Activated CD4-positive, alpha-beta memory T cell treated with anti-CD3 and anti-CD28 coated beads, Interleukin-2, amount 10 ng/mL, durations not matched to agents 7 days and 5 days (primary cell): ENCODE results near the gene SKI. TPM values are rescaled to one million over a fixed set of nuclear protein-coding genes. Genes with fewer than 3 reads are reported as not detected.

ENCODE experiments used
- CTCF ChIA-PET: fragments of 350-600 bp; sonication (Branson Sonifier 250); formaldehyde crosslinking; loops from one replicate; lab custom pipeline; 2021; ENCODE audit warnings: antibody characterized with exemption, inconsistent platforms; lab: Charles Lee
- POLR2A ChIA-PET: fragments of 350-600 bp; sonication (Branson Sonifier 250); formaldehyde crosslinking; loops from one replicate; lab custom pipeline; 2021; ENCODE audit warnings: antibody characterized with exemption; lab: Charles Lee
- DNase-seq: peaks from one replicate; pipeline ENCODE4 v3.0.0-alpha.2; 2020
- H3K27ac Mint-ChIP-seq: one replicate; pipeline ENCODE4 v1.8.0; 2021; ENCODE audit warnings: mild to moderate bottlenecking, mixed read lengths
- H3K27me3 Mint-ChIP-seq: one replicate; pipeline ENCODE4 v1.8.0; 2021; ENCODE audit warnings: mixed read lengths
- H3K36me3 Mint-ChIP-seq: one replicate; pipeline ENCODE4 v1.8.0; 2021; ENCODE audit warnings: low read depth, mixed read lengths
- H3K4me1 Mint-ChIP-seq: one replicate; pipeline ENCODE4 v1.8.0; 2021; ENCODE audit warnings: mixed read lengths
- H3K4me3 Mint-ChIP-seq: one replicate; pipeline ENCODE4 v1.8.0; 2021; ENCODE audit warnings: mild to moderate bottlenecking, mixed read lengths
- H3K9me3 Mint-ChIP-seq: one replicate; pipeline ENCODE4 v1.8.0; 2021; ENCODE audit warnings: mixed read lengths
- total RNA-seq, 2 experiments: library from RNA; stranded (reverse); gene quantifications; one replicate each; pipeline ENCODE4 v1.2.3, GENCODE V29; 2021

Gene SKI
- total RNA-seq, 2 experiments from 2014 or later = 58.0 to 61.5 TPM

DNA sequence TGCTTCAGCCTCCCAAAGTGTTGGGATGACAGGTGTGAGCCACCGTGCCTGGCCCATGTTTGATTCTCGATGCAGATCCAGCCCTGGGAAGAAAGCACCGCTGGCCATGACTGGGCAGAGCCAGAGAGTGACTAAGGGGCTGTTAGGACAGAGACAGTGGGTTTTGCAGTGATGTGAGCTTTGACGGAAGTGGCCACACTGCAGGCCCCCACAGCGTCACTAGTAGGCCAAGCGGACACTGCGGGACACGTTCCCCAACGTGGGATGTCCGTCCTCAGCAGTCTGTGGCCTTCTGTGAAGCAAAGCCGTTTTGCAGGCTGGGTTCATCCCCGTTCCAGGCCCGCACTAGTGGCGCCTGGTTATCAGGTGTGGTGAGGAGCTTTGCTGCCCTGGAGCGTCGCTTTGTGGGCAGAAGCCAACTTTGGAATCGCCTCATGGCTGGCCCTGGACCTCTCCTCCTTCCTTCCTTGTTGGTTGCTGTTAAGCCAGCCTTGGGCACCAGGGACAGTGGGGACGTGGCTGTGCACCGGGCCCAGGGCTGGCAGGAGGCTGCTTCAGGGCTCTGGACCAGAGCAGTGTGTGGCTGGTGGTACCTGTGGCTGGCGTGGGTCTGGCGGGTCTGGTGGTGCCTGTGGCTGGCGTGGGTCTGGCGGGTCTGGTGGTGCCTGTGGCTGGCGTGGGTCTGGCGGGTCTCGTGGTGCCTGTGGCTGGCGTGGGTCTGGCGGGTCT lies 41.2 kb downstream of the SKI start:
- no peaks in the 10 kb centered on the region for H3K27me3 Mint-ChIP-seq
- POLR2A ChIA-PET = no interaction called here
- peaks cover 15% of the 10 kb centered on the region for H3K4me1 Mint-ChIP-seq

GRCh38 chr1:2269922-2270259 lies 41.8 kb downstream of the SKI start:
- Mint-ChIP-seq H3K9me3 (no peaks in the 10 kb centered on the region), H3K4me1 (peaks cover 16% of the 10 kb centered on the region), H3K27ac (no peak overlapping the region), H3K27me3 (no peaks in the 10 kb centered on the region), H3K4me3 (no peak overlapping the region), H3K36me3 (peaks cover 14% of the 10 kb centered on the region)
- POLR2A ChIA-PET = no interaction called here
- CTCF ChIA-PET = no interaction called here
- DNase-seq = no peak

More for the DNA sequence above, 41.2 kb downstream of the SKI start:
- Mint-ChIP-seq H3K9me3 (no peaks in the 10 kb centered on the region), H3K27ac (no peak overlapping the region), H3K36me3 (peaks cover 14% of the 10 kb centered on the region), H3K4me3 (no peak overlapping the region)
- DNase-seq = no peak
- CTCF ChIA-PET = no interaction called here

DNA sequence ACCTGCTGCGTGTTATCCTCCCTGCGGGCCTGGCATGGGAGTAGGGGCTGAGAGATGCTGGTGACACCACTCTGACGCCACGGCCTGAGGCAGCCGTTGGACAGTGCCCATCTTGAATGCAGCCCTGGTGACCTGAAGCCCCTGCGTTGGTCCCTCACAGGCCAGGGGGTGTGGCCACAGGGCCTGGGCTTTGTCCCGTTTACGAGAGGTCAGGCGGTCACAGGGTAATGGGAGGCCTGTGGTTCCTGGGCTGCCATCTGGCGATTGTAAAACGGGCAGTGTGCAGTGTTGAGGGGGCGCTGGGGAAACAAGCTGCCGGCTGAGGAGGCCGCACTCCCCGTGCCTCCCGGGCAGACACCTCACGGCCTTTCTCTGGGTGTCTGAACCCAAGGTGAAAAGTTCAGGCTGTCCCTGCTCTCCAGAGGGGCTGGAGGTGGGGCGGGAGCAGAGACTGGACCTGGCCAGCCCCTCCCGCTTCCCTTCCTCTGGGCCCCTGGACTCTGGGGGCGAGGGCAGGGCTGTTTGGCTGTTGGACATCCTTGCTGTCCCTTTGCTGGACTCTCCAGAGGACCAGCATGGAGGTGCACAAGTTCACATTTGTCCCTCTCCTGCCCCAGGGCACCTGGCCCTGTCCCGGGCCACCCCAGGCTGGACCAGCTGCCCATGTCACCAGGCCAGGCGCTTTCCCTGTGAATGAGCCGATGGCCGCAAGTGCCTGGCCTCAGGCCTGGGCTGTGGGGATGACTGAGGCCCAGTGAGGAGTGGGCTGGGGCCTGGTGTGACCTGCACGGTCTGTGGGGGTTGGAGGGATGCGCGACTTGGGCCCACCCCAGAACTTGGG lies 42.4 kb downstream of the SKI start:
- DNase-seq = no peak
- H3K4me3 Mint-ChIP-seq = no peak overlapping the region
- H3K36me3 Mint-ChIP-seq = peaks cover 10% of the 10 kb centered on the region
- POLR2A ChIA-PET = no interaction called here
- H3K9me3 Mint-ChIP-seq = no peaks in the 10 kb centered on the region
- no peak overlapping the region for H3K27ac Mint-ChIP-seq
- no peaks in the 10 kb centered on the region for H3K27me3 Mint-ChIP-seq
- CTCF ChIA-PET = no interaction called here
- H3K4me1 Mint-ChIP-seq = peaks cover 15% of the 10 kb centered on the region

GRCh38 chr1:2271211-2271721 lies 43.1 kb downstream of the SKI start:
- no peaks in the 10 kb centered on the region for H3K9me3 Mint-ChIP-seq
- peaks cover 12% of the 10 kb centered on the region for H3K36me3 Mint-ChIP-seq
- no peak overlapping the region for H3K27ac Mint-ChIP-seq
- peaks cover 16% of the 10 kb centered on the region for H3K4me1 Mint-ChIP-seq
- H3K4me3 Mint-ChIP-seq = no peak overlapping the region
- no peaks in the 10 kb centered on the region for H3K27me3 Mint-ChIP-seq
- no peak for DNase-seq
- ChIA-PET CTCF (no interaction called here), POLR2A (no interaction called here)

GRCh38 chr1:2271841-2272655 lies 43.9 kb downstream of the SKI start:
- peaks cover 16% of the 10 kb centered on the region for H3K4me1 Mint-ChIP-seq
- H3K36me3 Mint-ChIP-seq = peaks cover 17% of the 10 kb centered on the region
- no peak for DNase-seq
- H3K4me3 Mint-ChIP-seq = no peak overlapping the region
- H3K9me3 Mint-ChIP-seq = no peaks in the 10 kb centered on the region
- H3K27me3 Mint-ChIP-seq = no peaks in the 10 kb centered on the region
- POLR2A ChIA-PET = no interaction called here
- H3K27ac Mint-ChIP-seq = no peak overlapping the region
- CTCF ChIA-PET = no interaction called here

- CTCF ChIA-PET = no interaction called here
- peaks cover 21% of the 10 kb centered on the region for H3K4me1 Mint-ChIP-seq
These were observed 44.7 kb downstream of the SKI start for GRCh38 chr1:2272686-2273400.

GRCh38 chr1:2273401-2274090 lies 45.4 kb downstream of the SKI start:
- H3K9me3 Mint-ChIP-seq = no peaks in the 10 kb centered on the region
- peaks cover 29% of the 10 kb centered on the region for H3K36me3 Mint-ChIP-seq
- peaks cover 21% of the 10 kb centered on the region for H3K4me1 Mint-ChIP-seq
- no peak for DNase-seq
- ChIA-PET CTCF (no interaction called here), POLR2A (no interaction called here)
- no peak overlapping the region for H3K4me3 Mint-ChIP-seq
- H3K27ac Mint-ChIP-seq = no peak overlapping the region
- no peaks in the 10 kb centered on the region for H3K27me3 Mint-ChIP-seq

More at GRCh38 chr1:2272686-2273400, 44.7 kb downstream of the SKI start:
- Mint-ChIP-seq H3K27ac (no peak overlapping the region), H3K27me3 (no peaks in the 10 kb centered on the region), H3K4me3 (no peak overlapping the region), H3K9me3 (no peaks in the 10 kb centered on the region), H3K36me3 (peaks cover 25% of the 10 kb centered on the region)
- no peak for DNase-seq
- POLR2A ChIA-PET = no interaction called here

- Mint-ChIP-seq H3K9me3 (no peaks in the 10 kb centered on the region), H3K4me3 (no peak overlapping the region), H3K36me3 (peaks cover 28% of the 10 kb centered on the region), H3K27ac (no peak overlapping the region), H3K27me3 (no peaks in the 10 kb centered on the region), H3K4me1 (peaks cover 21% of the 10 kb centered on the region)
- ChIA-PET CTCF (no interaction called here), POLR2A (no interaction called here)
- DNase-seq = no peak
These were observed 46.3 kb downstream of the SKI start for GRCh38 chr1:2274231-2274928.

- DNase-seq = no peak
- H3K9me3 Mint-ChIP-seq = no peaks in the 10 kb centered on the region
- ChIA-PET CTCF (no interaction called here), POLR2A (no interaction called here)
- H3K27ac Mint-ChIP-seq = no peak overlapping the region
- peaks cover 33% of the 10 kb centered on the region for H3K36me3 Mint-ChIP-seq
- H3K4me1 Mint-ChIP-seq = peaks cover 21% of the 10 kb centered on the region
- no peaks in the 10 kb centered on the region for H3K27me3 Mint-ChIP-seq
- no peak overlapping the region for H3K4me3 Mint-ChIP-seq
These were observed 46.9 kb downstream of the SKI start for GRCh38 chr1:2274929-2275475.

DNA sequence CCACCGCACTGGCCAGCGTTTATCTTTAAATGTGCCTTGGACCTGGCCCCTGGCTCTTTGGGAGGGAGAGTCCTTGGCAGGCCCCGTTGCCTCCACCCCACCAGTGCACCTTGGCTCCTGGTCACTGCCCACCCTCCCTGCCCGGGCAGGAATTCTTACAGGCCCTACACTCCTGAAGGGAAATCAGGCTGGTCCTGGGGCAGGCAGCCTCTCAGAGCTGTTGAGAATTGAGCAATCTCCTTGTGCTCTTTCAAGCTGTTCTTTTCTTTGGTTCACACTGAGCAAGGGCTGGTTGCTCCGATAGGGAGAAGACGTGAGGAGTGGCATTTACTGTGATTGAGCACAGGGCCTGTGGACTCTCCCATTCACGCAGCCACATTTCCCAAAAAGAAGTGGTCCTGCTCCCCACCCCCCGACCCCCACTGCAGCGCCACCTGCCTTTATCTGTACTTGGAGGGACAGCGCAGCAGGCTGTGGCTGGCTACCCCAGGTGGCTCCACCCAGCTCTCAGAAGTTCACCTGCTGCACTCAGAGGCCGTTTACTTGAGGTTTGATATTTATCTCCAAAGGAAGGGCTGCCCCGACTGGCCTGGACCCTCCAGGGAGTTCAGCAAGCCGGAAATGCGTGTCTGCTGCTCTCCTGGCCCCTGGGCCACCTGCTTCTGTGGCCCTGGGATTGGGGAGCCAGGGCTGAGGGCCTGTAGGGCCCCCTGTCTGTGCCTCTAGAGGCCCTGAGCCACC lies 47.8 kb downstream of the SKI start:
- Mint-ChIP-seq H3K9me3 (no peaks in the 10 kb centered on the region), H3K4me3 (no peak overlapping the region), H3K36me3 (peaks cover 36% of the 10 kb centered on the region), H3K27ac (peak overlapping the region; percentile 52), H3K4me1 (peaks cover 21% of the 10 kb centered on the region), H3K27me3 (no peaks in the 10 kb centered on the region)
- CTCF ChIA-PET = no interaction called here
- POLR2A ChIA-PET = no interaction called here
- DNase-seq = no peak
